Transverse colon (tissue), 4 donors: Measurements from ENCODE around the gene CCDC47. TPM values are rescaled to one million over a fixed set of nuclear protein-coding genes. Genes with fewer than 3 reads are reported as not detected.
A peak's percentile ranks its signal among the peaks of the same experiment; 100 is the strongest.

Experiments used
- DNase-seq: peaks from one replicate; pipeline ENCODE4 v3.0.0-alpha.2; 2019
- H3K27ac ChIP-seq, 4 donors: fragments of 200-600 bp; sonication (generic); 2 replicates each; pipeline ENCODE4 v1.5.1; 2016 to 2018; ENCODE audit warnings: inconsistent platforms in 4 of 4
- H3K27me3 ChIP-seq: fragments of 200-600 bp; sonication (generic); 2 replicates; pipeline ENCODE4 v1.5.1; 2017; ENCODE audit warnings: inconsistent platforms
- H3K36me3 ChIP-seq, 4 donors: fragments of 200-600 bp; sonication (generic); 2 replicates each; pipeline ENCODE4 v1.5.1; 2017 to 2019; ENCODE audit warnings: inconsistent platforms in 4 of 4
- H3K4me1 ChIP-seq, 4 donors: fragments of 200-600 bp; sonication (generic); 2 replicates each; pipeline ENCODE4 v1.5.1; 2017 to 2020; ENCODE audit warnings: inconsistent platforms in 4 of 4
- H3K4me3 ChIP-seq, 4 donors: fragments of 200-600 bp; sonication (generic); 1 replicate in 1 of 4; 2 replicates in 3 of 4; pipeline versions ENCODE4 v1.5.1 to v1.6.1; 2017 to 2019; ENCODE audit warnings: inconsistent platforms in 4 of 4
- H3K9me3 ChIP-seq, 2 donors: fragments of 200-600 bp; sonication (generic); 2 replicates each; pipeline ENCODE4 v1.5.1; 2017 to 2019; ENCODE audit warnings: inconsistent platforms in 2 of 2
- EP300 ChIP-seq: sonication (generic); formaldehyde crosslinking; IDR thresholded peaks from one replicate; pipeline ENCODE4 v1.6.1; 2017; ENCODE audit warnings: antibody characterized with exemption, low read depth
- POLR2A ChIP-seq: fragments of 450-650 bp; IDR thresholded peaks from one replicate; pipeline ENCODE4 v1.6.1; 2016; ENCODE audit warnings: antibody characterized with exemption, mild to moderate bottlenecking, moderate library complexity
- POLR2AphosphoS5 ChIP-seq, 3 donors: sonication (generic); formaldehyde crosslinking; IDR thresholded peaks; one replicate each; pipeline ENCODE4 v1.6.1; 2016; ENCODE audit warnings: antibody characterized with exemption in 3 of 3
- WGBS, 2 donors: methylation state at CpG; one replicate each; pipeline ENCODE4 v1.1.5; 2018; ENCODE audit warnings: low coverage in 1 of 2; 5-methylcytosine and 5-hydroxymethylcytosine counted together
- in situ Hi-C, 4 donors: fragments of 200-750 bp; cut with MboI; loops; one replicate each; pipeline versions ENCODE4 v1.15.0 to v1.15.1; 2017; ENCODE audit warnings: low sequenced_read_pairs in 3 of 4, low pct_ligation_motif_present in 1 of 4, low pct_unique_long_range_greater_than_20kb in 1 of 4
- intact Hi-C: fragments of 100-400 bp; cut with DNase I; formaldehyde crosslinking; loops from one replicate; pipeline ENCODE4 v1.15.1; 2023; ENCODE audit warnings: low total_unique reads
- total RNA-seq, 4 donors: library from RNA; depleted of rRNA; stranded (reverse); fragments of >200 nt; gene quantifications; one replicate each; pipeline ENCODE4 v1.1.0, GENCODE V29; 2016
- TF ChIP-seq, protein P1 (sequence below), 5 experiments: fragments of 200-600 bp in 3 of 5; fragments of 450-650 bp in 2 of 5; sonication (generic) in 3 of 5; IDR thresholded peaks; 1 replicate in 2 of 5; 2 replicates in 3 of 5; pipeline ENCODE4 v1.5.1; 2016 to 2017; ENCODE audit warnings: antibody characterized with exemption in 5 of 5, inconsistent platforms in 3 of 5, mild to moderate bottlenecking in 2 of 5, moderate library complexity in 1 of 5

CCDC47 gene
- total RNA-seq, 4 donors from 2014 or later = 78.2 to 129 (median 101) TPM

DNA sequence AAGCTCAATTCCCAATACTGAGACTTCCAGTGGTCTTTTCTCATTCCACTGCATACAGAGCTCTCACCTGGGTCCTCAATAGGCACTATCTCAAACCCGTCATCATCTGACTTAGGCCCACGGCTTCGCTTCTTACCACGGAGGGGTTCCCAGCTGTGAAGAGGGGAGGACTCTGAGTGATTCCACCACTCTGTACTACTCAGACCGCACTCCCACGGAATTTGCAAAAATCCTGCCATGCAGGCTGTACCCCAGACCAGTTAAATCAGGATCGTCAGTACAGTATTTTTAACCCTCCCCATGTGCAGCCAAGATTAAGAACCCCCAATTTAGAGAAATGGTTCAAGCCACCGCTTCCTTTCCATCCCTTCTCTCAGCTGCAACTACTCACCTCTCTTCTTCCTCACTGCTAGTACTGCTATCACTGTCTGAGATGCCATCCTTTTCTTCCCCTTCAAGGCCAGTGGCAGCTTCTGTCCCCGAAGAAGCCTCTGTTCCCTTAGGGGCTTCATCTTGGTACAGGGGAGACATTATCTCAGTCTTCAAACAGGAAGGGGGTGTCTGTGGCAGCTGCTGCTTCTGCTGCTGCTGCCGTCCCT is 47.7 kb upstream of the CCDC47 start:
- H3K4me3 ChIP-seq = no peak overlapping the region
- no peaks in the 10 kb centered on the region for H3K9me3 ChIP-seq
- TF ChIP-seq, protein P1, sequence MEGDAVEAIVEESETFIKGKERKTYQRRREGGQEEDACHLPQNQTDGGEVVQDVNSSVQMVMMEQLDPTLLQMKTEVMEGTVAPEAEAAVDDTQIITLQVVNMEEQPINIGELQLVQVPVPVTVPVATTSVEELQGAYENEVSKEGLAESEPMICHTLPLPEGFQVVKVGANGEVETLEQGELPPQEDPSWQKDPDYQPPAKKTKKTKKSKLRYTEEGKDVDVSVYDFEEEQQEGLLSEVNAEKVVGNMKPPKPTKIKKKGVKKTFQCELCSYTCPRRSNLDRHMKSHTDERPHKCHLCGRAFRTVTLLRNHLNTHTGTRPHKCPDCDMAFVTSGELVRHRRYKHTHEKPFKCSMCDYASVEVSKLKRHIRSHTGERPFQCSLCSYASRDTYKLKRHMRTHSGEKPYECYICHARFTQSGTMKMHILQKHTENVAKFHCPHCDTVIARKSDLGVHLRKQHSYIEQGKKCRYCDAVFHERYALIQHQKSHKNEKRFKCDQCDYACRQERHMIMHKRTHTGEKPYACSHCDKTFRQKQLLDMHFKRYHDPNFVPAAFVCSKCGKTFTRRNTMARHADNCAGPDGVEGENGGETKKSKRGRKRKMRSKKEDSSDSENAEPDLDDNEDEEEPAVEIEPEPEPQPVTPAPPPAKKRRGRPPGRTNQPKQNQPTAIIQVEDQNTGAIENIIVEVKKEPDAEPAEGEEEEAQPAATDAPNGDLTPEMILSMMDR (IDR thresholded peaks at IDR 0.05) = no peak
- TF ChIP-seq POLR2AphosphoS5 (IDR thresholded peaks at IDR 0.05) = no peak
- TF ChIP-seq EP300 = no peak
- TF ChIP-seq POLR2A = no peak
- intact Hi-C loops = no loop called here
- WGBS, 2 donors = 89% methylated on average over 5 to 10 of the region's 10 CpGs
- H3K27me3 ChIP-seq = no peaks in the 10 kb centered on the region
- no peak overlapping the region for H3K27ac ChIP-seq
- H3K4me1 ChIP-seq = peaks cover 3 to 6% (median 4%) of the 10 kb centered on the region in 4 donors
- peaks cover 0 to 81% (median 39%) of the 10 kb centered on the region in 4 donors for H3K36me3 ChIP-seq
- in situ Hi-C loops = no loop called here
- DNase-seq = no peak

DNA sequence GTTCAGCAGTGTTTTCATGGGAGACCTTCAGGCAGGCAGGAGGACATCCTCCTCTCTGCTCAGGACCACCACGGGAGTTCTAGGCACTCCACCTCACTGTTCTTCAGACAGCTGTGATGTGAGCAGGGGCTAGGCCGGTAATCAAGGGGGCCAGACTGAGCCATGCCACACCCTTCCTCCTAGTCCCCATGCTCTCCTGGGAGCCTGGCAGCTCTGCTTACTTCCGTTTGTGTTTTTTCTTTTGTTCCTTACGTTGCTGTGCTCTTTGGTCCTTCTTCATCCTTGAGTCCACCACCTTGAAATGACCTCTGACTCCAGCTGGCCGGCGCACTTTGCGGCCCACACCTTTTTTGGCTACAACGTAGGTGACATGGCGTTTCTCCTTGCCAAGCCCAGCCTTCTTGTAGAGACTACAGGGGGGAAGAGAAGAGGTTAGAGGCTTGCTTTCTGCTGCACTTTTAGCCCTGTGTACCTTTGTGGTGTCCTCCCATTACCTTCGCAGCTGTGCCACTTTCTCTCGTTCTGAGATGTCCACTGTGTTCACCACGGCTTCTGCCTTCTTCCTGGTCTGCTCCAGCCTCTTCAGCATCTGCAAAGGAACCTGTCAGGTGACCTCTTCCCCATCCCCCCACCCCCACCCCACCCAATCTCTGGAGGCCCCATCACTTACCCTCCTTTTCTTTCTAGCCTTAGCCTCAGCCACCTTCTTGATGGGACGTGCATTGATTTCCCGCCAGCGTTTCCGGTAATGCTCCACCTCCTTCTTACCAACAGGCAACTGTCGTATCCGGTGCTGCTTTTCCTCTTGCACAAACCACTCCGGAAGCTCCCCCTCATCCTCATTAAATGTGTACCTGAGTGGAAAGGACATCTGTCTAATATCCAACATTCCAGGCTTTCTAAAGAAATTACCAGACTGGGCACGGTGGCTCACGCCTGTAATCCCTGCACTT is 46.5 kb upstream of the CCDC47 start:
- peak overlapping the region in 2 of 4 donors; percentile 11 to 14 for H3K27ac ChIP-seq
- whole genome bisulfite sequencing, 2 donors = 71 to 72% methylated on average over 5 to 21 of the region's 21 CpGs

DNA sequence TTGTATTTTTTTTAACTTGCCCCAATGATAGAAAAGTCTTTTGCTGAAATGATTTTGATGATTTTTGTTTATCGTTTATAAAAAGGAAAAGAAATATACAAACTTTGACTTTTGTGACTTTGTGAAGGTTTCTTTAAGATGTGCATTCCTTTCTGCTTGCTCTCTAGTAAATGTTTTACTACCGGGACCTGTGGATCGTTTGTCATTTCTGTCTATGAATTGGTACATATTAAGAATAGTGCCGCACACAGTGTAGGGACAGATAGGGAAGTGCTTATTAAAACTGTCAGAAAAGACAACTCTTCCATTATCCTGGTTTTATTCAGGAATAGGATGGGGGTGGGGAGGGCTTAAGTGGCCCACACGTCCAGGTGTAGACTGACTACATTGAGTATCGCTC is 45.7 kb upstream of the CCDC47 start:
- Histone ChIP-seq H3K4me1 (no peaks in the 10 kb centered on the region), H3K4me3 (no peak overlapping the region), H3K9me3 (no peaks in the 10 kb centered on the region), H3K27ac (no peak overlapping the region), H3K27me3 (no peaks in the 10 kb centered on the region), H3K36me3 (peaks cover 0 to 86% (median 41%) of the 10 kb centered on the region in 4 donors)
- no peak for TF ChIP-seq EP300
- TF ChIP-seq, protein P1 (IDR thresholded peaks at IDR 0.05) = no peak
- no peak for TF ChIP-seq POLR2A
- TF ChIP-seq POLR2AphosphoS5 (IDR thresholded peaks at IDR 0.05) = no peak
- in situ Hi-C loops = no loop called here
- intact Hi-C loops = no loop called here
- WGBS, 2 donors = 50 to 55% methylated on average over 4 to 6 of the region's 6 CpGs
- DNase-seq = no peak

More for the DNA sequence above, 46.5 kb upstream of the CCDC47 start:
- in situ Hi-C loops = no loop called here
- TF ChIP-seq, protein P1 (IDR thresholded peaks at IDR 0.05) = no peak
- TF ChIP-seq POLR2A (no peak), POLR2AphosphoS5 (IDR thresholded peaks at IDR 0.05) (no peak), EP300 (no peak)
- H3K4me1 ChIP-seq = no peaks in the 10 kb centered on the region
- no peak overlapping the region for H3K4me3 ChIP-seq
- no peaks in the 10 kb centered on the region for H3K27me3 ChIP-seq
- no peak for DNase-seq
- H3K36me3 ChIP-seq = peaks cover 0 to 87% (median 43%) of the 10 kb centered on the region in 4 donors
- H3K9me3 ChIP-seq = no peaks in the 10 kb centered on the region
- intact Hi-C loops = no loop called here

DNA sequence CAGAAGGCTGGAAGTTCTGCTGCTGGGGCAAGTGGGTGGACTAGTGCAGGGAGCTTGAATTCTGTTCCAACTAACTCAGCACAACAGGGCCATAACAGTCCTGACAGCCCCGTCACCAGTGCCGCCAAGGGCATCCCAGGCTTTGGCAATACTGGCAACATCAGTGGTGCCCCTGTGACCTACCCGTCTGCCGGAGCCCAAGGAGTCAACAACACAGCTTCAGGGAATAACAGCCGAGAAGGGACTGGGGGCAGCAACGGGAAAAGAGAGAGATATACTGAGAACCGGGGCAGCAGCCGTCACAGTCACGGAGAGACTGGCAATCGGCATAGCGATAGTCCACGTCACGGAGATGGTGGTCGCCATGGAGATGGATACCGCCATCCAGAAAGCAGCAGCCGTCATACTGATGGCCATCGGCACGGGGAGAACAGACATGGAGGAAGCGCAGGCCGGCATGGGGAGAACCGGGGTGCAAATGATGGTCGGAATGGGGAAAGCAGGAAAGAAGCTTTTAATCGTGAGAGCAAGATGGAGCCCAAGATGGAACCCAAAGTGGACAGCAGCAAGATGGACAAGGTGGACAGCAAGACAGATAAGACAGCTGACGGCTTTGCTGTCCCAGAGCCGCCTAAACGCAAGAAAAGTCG is 44.5 kb upstream of the CCDC47 start:
- DNase-seq = no peak
- Histone ChIP-seq H3K4me3 (no peak overlapping the region), H3K27ac (no peak overlapping the region), H3K4me1 (no peaks in the 10 kb centered on the region), H3K36me3 (peaks cover 0 to 87% (median 41%) of the 10 kb centered on the region in 4 donors), H3K27me3 (no peaks in the 10 kb centered on the region), H3K9me3 (no peaks in the 10 kb centered on the region)
- TF ChIP-seq, protein P1 (IDR thresholded peaks at IDR 0.05) = no peak
- TF ChIP-seq POLR2AphosphoS5 (IDR thresholded peaks at IDR 0.05) (no peak), EP300 (no peak), POLR2A (no peak)
- in situ Hi-C loops = no loop called here
- intact Hi-C loops = no loop called here
- 95 to 96% methylated on average over 4 to 27 of the region's 27 CpGs for WGBS, 2 donors
